K562 (cell line): ENCODE results near the gene PPP6R3.

Experiments used
- FOXK2 ChIP-seq, 2 experiments: fragments of 450-650 bp; IDR thresholded peaks in 1 of 2; conservative IDR thresholded peaks in 1 of 2; 2 replicates each; pipeline ENCODE4 v1.6.1; 2016; ENCODE audit warnings: low read depth in 2 of 2, mild to moderate bottlenecking in 1 of 2
- MAFK ChIP-seq: IDR thresholded peaks from 2 replicates; pipeline ENCODE4 v1.6.1; 2011; ENCODE audit warnings: low read length, improper control_type of control experiment
- SMC3 ChIP-seq: conservative IDR thresholded peaks from 2 replicates; pipeline ENCODE4 v1.6.1; 2011; ENCODE audit warnings: low read depth, low read length, improper control_type of control experiment; ENCODE audit not compliant: insufficient read depth
- U2AF1 ChIP-seq: fragments of 200-400 bp; formaldehyde crosslinking; optimal IDR thresholded peaks from 2 replicates; pipeline ENCODE3; 2017; ENCODE audit warnings: mild to moderate bottlenecking, low read depth, low read length, moderate library complexity
- YY1 ChIP-seq, 3 experiments: IDR thresholded peaks; 2 replicates each; pipeline ENCODE4 v1.6.1; 2011; ENCODE audit warnings: low read length in 2 of 3, mild to moderate bottlenecking in 2 of 3, moderate library complexity in 2 of 3, borderline replicate concordance in 1 of 3, control low read depth in 1 of 3, low read depth in 1 of 3; ENCODE audit not compliant: insufficient read depth in 3 of 3, insufficient replicate concordance in 2 of 3, control insufficient read depth in 1 of 3, insufficient read length in 1 of 3; ENCODE audit errors: extremely low read depth in 1 of 3
- TF ChIP-seq, protein P1 (sequence below): conservative IDR thresholded peaks from 2 replicates; pipeline ENCODE4 v1.6.1; 2011; ENCODE audit warnings: low read depth, mild to moderate bottlenecking, low read length; ENCODE audit not compliant: control insufficient read depth
- TF ChIP-seq, protein P2 (sequence below), 2 experiments: fragments of 450-650 bp in 1 of 2; IDR thresholded peaks; 2 replicates each; pipeline ENCODE4 v1.6.1; 2011 to 2017; ENCODE audit warnings: low read depth in 2 of 2, antibody characterized with exemption in 1 of 2, borderline replicate concordance in 1 of 2, low read length in 1 of 2, mild to moderate bottlenecking in 1 of 2, mixed read lengths in 1 of 2; ENCODE audit not compliant: control insufficient read depth in 1 of 2
- TF ChIP-seq, protein P3 (sequence below): sonication (generic); formaldehyde crosslinking; IDR thresholded peaks from 2 replicates; pipeline ENCODE4 v1.9.0; 2022; ENCODE audit warnings: mild to moderate bottlenecking, missing genetic modification reagents

DNA sequence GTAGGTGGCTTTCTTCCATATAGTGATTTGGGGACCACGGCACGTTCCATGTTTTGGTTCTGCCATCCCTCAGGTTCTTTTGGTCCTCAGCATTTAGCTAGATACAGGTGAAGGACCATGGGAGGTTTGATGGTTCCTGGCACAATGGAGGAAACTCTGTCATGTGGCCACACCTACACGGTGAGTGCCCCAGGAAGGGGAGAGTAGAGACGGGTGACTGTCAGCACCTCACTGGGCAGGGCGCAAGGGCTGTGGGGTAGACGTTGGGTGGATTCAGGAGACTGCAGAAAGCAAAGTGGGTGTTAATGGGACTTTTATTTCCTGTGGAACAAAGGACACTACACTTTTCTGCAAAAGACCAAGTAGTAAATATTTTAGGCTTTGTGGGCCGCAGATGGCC, 73.4 kb downstream of the PPP6R3 start:
- TF ChIP-seq, protein P1, sequence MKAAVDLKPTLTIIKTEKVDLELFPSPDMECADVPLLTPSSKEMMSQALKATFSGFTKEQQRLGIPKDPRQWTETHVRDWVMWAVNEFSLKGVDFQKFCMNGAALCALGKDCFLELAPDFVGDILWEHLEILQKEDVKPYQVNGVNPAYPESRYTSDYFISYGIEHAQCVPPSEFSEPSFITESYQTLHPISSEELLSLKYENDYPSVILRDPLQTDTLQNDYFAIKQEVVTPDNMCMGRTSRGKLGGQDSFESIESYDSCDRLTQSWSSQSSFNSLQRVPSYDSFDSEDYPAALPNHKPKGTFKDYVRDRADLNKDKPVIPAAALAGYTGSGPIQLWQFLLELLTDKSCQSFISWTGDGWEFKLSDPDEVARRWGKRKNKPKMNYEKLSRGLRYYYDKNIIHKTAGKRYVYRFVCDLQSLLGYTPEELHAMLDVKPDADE, result no peak
- TF ChIP-seq, protein P2, sequence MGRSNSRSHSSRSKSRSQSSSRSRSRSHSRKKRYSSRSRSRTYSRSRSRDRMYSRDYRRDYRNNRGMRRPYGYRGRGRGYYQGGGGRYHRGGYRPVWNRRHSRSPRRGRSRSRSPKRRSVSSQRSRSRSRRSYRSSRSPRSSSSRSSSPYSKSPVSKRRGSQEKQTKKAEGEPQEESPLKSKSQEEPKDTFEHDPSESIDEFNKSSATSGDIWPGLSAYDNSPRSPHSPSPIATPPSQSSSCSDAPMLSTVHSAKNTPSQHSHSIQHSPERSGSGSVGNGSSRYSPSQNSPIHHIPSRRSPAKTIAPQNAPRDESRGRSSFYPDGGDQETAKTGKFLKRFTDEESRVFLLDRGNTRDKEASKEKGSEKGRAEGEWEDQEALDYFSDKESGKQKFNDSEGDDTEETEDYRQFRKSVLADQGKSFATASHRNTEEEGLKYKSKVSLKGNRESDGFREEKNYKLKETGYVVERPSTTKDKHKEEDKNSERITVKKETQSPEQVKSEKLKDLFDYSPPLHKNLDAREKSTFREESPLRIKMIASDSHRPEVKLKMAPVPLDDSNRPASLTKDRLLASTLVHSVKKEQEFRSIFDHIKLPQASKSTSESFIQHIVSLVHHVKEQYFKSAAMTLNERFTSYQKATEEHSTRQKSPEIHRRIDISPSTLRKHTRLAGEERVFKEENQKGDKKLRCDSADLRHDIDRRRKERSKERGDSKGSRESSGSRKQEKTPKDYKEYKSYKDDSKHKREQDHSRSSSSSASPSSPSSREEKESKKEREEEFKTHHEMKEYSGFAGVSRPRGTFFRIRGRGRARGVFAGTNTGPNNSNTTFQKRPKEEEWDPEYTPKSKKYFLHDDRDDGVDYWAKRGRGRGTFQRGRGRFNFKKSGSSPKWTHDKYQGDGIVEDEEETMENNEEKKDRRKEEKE (IDR thresholded peaks at IDR 0.05; ENCODE audit: borderline replicate concordance in 1 of 2, control insufficient read depth in 1 of 2, low read depth in 2 of 2, low read length in 1 of 2), result no peak
- TF ChIP-seq YY1 (IDR thresholded peaks at IDR 0.05; ENCODE audit: borderline replicate concordance in 1 of 3, control insufficient read depth in 1 of 3, extremely low read depth in 1 of 3, insufficient read depth in 3 of 3, insufficient read length in 1 of 3, insufficient replicate concordance in 2 of 3, low read depth in 1 of 3, low read length in 2 of 3) (no peak), U2AF1 (no peak), MAFK (no peak), SMC3 (no peak), FOXK2 (conservative IDR thresholded peaks at IDR 0.05 in 1 of 2, IDR thresholded peaks at IDR 0.05 in 1 of 2; ENCODE audit: low read depth in 2 of 2) (no peak)
- TF ChIP-seq, protein P3, sequence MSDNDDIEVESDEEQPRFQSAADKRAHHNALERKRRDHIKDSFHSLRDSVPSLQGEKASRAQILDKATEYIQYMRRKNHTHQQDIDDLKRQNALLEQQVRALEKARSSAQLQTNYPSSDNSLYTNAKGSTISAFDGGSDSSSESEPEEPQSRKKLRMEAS, result no peak
